ENCODE data around the gene PLD5. TPM values are rescaled to one million over a fixed set of nuclear protein-coding genes. Genes with fewer than 3 reads are reported as not detected.
"Not testable (repeated sequence)": the region's sequence is repeated elsewhere in the genome, so short reads cannot be mapped to it uniquely, and the experiment has no call there.

Gene PLD5
- total and polyA plus RNA-seq, 2 of the 13 experiments (the other 11 are each of a cell fraction or from before 2014, with no cell fraction given) = not detected

DNA sequence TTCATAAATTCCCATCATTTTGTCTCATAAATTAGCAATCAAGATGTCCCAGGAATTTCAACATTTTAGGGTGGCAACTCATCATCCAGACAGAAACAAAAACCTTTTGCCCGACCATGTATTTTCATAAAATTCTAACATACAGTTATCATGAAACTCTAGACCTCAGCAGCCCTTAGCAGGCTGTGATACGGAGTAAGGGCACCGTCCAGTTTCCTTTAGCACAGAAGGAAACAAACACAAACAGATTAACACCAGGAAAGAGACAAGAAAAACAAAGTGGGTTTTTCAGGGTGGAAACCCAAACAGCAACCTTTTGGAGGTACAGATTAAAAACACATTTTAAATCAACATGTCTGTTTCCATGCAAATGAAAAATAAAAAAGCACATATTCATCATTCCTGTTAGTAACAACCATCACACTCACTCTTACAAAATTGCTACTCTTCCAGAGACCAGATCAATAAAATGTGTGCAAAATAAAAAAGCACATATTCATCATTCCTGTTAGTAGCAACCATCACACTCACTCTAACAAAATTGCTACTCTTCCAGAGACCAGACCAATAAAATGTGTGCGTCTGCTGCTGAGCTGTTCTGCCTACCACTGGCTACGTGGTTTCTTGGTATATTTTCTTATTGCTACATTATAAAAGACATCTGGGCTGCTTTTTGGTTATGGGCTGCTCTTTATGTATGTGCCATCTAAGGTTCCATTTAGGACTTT is 241.6 kb downstream of the PLD5 start:
- H3K27me3 ChIP-seq (ENCODE audit: control insufficient read depth in 1 of 2, insufficient read depth in 2 of 2, low read length in 2 of 2); BruUV-seq (replicated peaks); ATAC-seq; FAIRE-seq; H3K4me2 ChIP-seq (ENCODE audit: low read depth, low read length); in situ Hi-C loops (cut with HindIII; ENCODE audit: extremely low pct_ligation_motif_present, low pct_unique_long_range_greater_than_20kb); H3K4me1 ChIP-seq (ENCODE audit: insufficient read depth, low read length); H3K4me3 ChIP-seq (replicated peaks in 1 of 3; ENCODE audit: insufficient read depth in 1 of 3, low read depth in 2 of 3, low read length in 3 of 3); H3K9me3 ChIP-seq (ENCODE audit: low read length); H4K20me1 ChIP-seq (ENCODE audit: insufficient read depth, low read length); POLR2A ChIA-PET; DNase-seq (ENCODE audit: low spot score); H2AFZ ChIP-seq (ENCODE audit: low read length); intact Hi-C loops (cut with micrococcal nuclease; ENCODE audit: unreplicated experiment); CTCF ChIA-PET (ENCODE audit: low intra/inter-chr PET ratio, low total read pairs); H3K27ac ChIP-seq (ENCODE audit: extremely low read length, insufficient read depth, low read length); H3K79me2 ChIP-seq (ENCODE audit: insufficient read depth, low read length); H3K36me3 ChIP-seq (replicated peaks in 1 of 2; ENCODE audit: control insufficient read depth in 1 of 2, insufficient read depth in 2 of 2, low read length in 2 of 2); H3K9ac ChIP-seq (ENCODE audit: insufficient read depth, low read depth, low read length): not testable (repeated sequence)
- WGBS (ENCODE audit: low lambda C conversion rate) = 12% methylated on average over 5 of the region's 5 CpGs

DNA sequence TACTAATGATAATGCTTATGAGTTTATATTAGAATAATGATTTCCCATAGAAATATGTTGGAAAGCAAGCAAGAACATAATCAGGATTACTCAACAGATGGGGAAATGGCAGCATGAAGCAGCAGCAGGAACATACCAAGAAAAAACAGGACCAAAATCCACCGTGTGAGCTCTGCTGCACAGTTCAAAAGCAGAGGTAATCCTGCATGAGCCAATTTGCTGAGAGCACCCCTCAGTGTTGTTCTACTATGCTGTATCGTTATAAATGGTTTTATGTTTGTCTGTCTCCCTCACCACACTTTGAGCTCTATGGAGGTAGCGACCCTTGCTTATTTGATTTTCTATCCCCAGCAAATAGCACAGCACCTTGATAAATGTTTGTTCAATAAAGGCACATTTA is 246.1 kb downstream of the PLD5 start:
- DNase-seq (ENCODE audit: low spot score); H3K27me3 ChIP-seq (ENCODE audit: control insufficient read depth in 1 of 2, insufficient read depth in 2 of 2, low read length in 2 of 2); H3K27ac ChIP-seq (ENCODE audit: extremely low read length, insufficient read depth, low read length); H3K4me3 ChIP-seq (replicated peaks in 1 of 3; ENCODE audit: insufficient read depth in 1 of 3, low read depth in 2 of 3, low read length in 3 of 3); POLR2A ChIA-PET; H3K4me2 ChIP-seq (ENCODE audit: low read depth, low read length); H4K20me1 ChIP-seq (ENCODE audit: insufficient read depth, low read length); BruUV-seq (replicated peaks); intact Hi-C loops (cut with micrococcal nuclease; ENCODE audit: unreplicated experiment); in situ Hi-C loops (cut with HindIII; ENCODE audit: extremely low pct_ligation_motif_present, low pct_unique_long_range_greater_than_20kb); ATAC-seq; H3K9me3 ChIP-seq (ENCODE audit: low read length); CTCF ChIA-PET (ENCODE audit: low intra/inter-chr PET ratio, low total read pairs); H2AFZ ChIP-seq (ENCODE audit: low read length); H3K9ac ChIP-seq (ENCODE audit: insufficient read depth, low read depth, low read length); FAIRE-seq; H3K36me3 ChIP-seq (replicated peaks in 1 of 2; ENCODE audit: control insufficient read depth in 1 of 2, insufficient read depth in 2 of 2, low read length in 2 of 2); H3K79me2 ChIP-seq (ENCODE audit: insufficient read depth, low read length); H3K4me1 ChIP-seq (ENCODE audit: insufficient read depth, low read length): not testable (repeated sequence)
- WGBS (ENCODE audit: low lambda C conversion rate) = 3% methylated on average over 3 of the region's 3 CpGs

DNA sequence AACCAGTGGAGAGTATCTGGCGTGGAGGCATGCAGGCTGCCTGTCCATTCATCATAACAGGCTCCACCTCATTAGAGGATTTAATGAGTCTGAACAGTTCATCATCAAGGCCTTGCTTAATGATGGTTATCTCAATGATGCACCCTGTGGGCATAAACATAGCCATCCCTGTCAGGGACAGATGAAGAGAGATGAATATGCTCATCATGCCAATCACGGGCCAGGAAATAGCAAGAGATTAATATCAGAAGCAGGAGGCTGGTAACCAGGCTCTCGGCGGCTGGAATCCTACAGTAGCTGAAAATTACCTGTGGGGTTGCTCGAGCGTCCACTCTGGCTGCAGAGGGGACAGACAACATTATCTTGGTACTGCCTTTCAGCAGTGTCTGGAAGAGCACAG is 247.7 kb downstream of the PLD5 start:
- BruUV-seq (replicated peaks); FAIRE-seq; intact Hi-C loops (cut with micrococcal nuclease; ENCODE audit: unreplicated experiment): not testable (repeated sequence)

DNA sequence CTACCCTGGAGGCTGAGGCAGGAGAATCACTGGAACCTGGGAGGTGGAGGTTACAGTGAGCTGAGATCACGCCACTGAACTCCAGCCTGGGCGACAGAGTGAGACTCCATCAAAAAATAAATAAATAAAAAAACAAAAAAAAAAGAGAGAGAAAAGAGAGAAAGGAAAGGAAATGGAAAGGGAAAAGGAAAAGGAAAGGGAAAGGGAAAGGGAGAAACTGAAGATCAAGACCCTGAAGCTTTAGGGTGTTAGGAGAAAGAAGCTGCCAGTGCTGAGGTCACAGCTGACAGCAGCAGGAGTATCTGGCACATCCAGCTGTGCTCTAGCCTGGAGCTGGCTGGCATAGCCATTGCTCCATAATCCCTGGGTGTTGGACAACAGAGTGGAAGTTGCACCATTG is 257.5 kb downstream of the PLD5 start:
- H3K9ac ChIP-seq (ENCODE audit: insufficient read depth, low read depth, low read length); DNase-seq (ENCODE audit: low spot score); H3K36me3 ChIP-seq (replicated peaks in 1 of 2; ENCODE audit: control insufficient read depth in 1 of 2, insufficient read depth in 2 of 2, low read length in 2 of 2); intact Hi-C loops (cut with micrococcal nuclease; ENCODE audit: unreplicated experiment); POLR2A ChIA-PET; ATAC-seq; H2AFZ ChIP-seq (ENCODE audit: low read length); H3K4me1 ChIP-seq (ENCODE audit: insufficient read depth, low read length); H3K4me3 ChIP-seq (replicated peaks in 1 of 3; ENCODE audit: insufficient read depth in 1 of 3, low read depth in 2 of 3, low read length in 3 of 3); H3K4me2 ChIP-seq (ENCODE audit: low read depth, low read length); in situ Hi-C loops (cut with HindIII; ENCODE audit: extremely low pct_ligation_motif_present, low pct_unique_long_range_greater_than_20kb); H3K9me3 ChIP-seq (ENCODE audit: low read length); FAIRE-seq; H3K27me3 ChIP-seq (ENCODE audit: control insufficient read depth in 1 of 2, insufficient read depth in 2 of 2, low read length in 2 of 2); H3K79me2 ChIP-seq (ENCODE audit: insufficient read depth, low read length); BruUV-seq (replicated peaks); H3K27ac ChIP-seq (ENCODE audit: extremely low read length, insufficient read depth, low read length); CTCF ChIA-PET (ENCODE audit: low intra/inter-chr PET ratio, low total read pairs); H4K20me1 ChIP-seq (ENCODE audit: insufficient read depth, low read length): not testable (repeated sequence)
- 2% methylated on average over 2 of the region's 2 CpGs for WGBS (ENCODE audit: low lambda C conversion rate)

More for the DNA sequence above, 247.7 kb downstream of the PLD5 start:
- WGBS (ENCODE audit: low lambda C conversion rate) = 0% methylated on average over 6 of the region's 6 CpGs
- H2AFZ ChIP-seq (ENCODE audit: low read length); CTCF ChIA-PET (ENCODE audit: low intra/inter-chr PET ratio, low total read pairs); H3K27me3 ChIP-seq (ENCODE audit: control insufficient read depth in 1 of 2, insufficient read depth in 2 of 2, low read length in 2 of 2); POLR2A ChIA-PET; DNase-seq (ENCODE audit: low spot score); H3K4me2 ChIP-seq (ENCODE audit: low read depth, low read length); H3K4me1 ChIP-seq (ENCODE audit: insufficient read depth, low read length); H3K27ac ChIP-seq (ENCODE audit: extremely low read length, insufficient read depth, low read length); H4K20me1 ChIP-seq (ENCODE audit: insufficient read depth, low read length); H3K9me3 ChIP-seq (ENCODE audit: low read length); in situ Hi-C loops (cut with HindIII; ENCODE audit: extremely low pct_ligation_motif_present, low pct_unique_long_range_greater_than_20kb); H3K9ac ChIP-seq (ENCODE audit: insufficient read depth, low read depth, low read length); H3K4me3 ChIP-seq (replicated peaks in 1 of 3; ENCODE audit: insufficient read depth in 1 of 3, low read depth in 2 of 3, low read length in 3 of 3); ATAC-seq; H3K79me2 ChIP-seq (ENCODE audit: insufficient read depth, low read length); H3K36me3 ChIP-seq (replicated peaks in 1 of 2; ENCODE audit: control insufficient read depth in 1 of 2, insufficient read depth in 2 of 2, low read length in 2 of 2): not testable (repeated sequence)
